GM21529 (cell line): Measurements from ENCODE around the gene PBXIP1.

Source experiments
- ATAC-seq: cut with Tn5 transposase; IDR thresholded peaks from one replicate; pipeline ENCODE4 v1.9.1; 2021; ENCODE audit not compliant: unreplicated experiment

Gene PBXIP1

DNA sequence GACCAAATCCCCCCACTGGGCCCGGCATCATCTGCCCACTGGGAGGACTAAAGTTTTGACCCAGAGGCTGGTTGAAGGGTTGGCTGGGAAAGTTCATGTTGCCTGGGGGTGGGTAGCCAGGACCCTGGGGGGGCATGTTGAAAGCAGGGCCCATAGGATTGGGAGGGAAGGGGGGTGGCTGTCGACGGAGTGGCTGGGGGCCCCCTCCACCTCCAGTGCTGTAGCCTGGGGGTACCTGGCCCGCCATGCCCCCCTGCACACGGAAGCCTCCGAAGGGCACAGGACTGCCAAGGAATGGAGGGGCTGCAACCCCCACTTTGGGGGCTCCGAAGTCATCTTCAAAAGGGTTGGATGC, 3.5 kb upstream of the PBXIP1 start:
- no peak for ATAC-seq

DNA sequence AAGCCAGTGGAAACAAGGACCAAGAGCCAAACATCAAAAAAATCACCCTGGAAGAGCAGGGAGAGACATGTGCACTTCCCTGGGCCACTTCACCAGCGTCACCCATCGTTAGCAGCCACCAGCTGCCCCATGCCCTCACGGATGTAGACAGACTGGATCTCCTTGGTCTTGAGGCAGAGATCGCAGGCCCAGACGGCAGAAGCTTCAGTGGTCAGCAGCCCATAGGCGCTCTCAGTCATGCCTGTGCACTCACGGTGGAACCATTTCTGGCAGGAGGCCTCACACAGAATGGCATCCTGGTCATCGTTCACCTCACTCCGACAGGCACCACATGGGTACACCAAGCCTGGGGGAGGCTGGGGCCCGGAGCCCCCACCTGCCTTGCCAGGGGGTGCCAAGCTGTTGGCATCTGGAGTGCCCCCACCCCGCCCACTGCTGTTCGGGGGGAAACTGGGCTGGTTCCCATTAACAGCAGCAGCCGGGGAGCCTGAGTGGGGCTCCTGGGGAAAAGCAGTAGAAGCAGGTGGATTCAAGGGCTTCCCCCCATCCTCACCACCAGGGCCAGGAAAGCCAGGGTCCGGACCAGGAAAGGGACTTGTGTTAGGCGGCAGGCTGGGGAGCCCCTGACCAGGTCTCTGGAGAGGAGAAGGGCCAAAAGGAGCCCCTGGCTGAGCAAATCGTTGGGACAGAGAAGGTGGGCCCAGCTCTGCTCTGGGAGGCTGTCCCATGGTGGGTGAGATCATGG, 3.0 kb upstream of the PBXIP1 start:
- ATAC-seq: no peak

DNA sequence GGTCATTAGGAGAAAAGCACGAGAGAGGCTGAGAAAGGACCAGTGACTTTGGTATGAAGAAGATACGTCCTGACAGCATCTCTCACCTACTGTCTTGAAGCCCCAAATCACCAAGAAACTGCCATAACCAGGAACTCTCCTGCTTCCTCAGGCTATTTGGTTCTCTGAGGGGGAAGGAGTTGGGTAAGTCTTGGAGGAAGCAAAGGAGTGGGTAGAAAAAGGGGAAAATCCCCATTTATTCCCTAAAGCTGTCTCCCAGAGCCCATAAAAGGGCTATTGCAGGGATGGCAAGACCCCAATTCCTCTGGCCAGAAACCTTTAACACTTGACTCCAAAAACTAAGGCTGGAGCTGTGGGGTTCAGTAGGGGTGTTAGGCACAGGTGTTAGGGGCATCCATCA, 2.1 kb upstream of the PBXIP1 start:
- no peak for ATAC-seq

DNA sequence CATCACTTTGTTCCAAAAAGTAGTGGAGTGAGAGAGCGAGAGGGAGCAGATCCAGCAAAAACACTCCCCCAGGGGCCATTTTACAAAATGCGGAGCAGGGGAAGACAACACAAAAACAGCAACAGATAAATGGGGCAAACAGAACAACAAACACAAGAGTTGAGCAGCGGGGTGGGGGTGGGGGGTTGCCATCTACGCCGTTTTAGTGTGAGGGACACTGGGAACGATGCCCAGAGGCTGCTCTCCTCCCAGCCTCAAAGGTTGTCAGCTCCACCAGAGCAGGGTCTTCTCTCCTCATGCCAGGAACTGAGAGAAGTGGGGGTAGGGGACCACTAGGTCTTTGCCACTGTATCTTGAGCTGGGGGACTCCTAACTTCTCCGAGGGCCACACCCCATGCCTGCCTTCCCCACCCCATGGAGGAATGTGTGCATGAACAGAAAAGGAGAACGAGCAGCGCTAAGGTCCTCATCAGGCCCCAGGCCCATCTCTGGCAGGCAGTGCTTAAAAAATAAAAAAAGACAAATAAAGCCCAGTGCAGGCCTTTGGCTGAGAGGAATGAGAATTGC, 1.3 kb upstream of the PBXIP1 start:
- no peak for ATAC-seq

DNA sequence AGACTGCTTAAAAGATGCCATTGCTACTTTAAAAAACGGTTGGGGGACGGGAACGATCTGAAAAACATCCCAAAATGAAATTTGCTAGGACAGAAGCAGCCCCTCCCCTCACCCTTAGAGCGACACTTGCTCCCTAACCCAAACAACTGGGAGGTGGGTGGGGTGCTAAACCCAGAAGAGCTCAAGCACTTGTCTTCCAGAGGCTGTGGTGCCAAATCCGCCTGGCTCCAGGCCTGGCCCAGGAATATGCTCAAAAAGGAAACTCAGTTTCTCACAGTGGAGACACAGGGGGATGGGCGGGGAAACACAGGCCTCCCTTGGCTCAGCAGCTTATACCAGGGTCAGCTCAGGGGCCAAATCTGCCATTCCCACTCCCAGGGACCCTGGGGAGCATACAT, 644 bp upstream of the PBXIP1 start:
- ATAC-seq: no peak

DNA sequence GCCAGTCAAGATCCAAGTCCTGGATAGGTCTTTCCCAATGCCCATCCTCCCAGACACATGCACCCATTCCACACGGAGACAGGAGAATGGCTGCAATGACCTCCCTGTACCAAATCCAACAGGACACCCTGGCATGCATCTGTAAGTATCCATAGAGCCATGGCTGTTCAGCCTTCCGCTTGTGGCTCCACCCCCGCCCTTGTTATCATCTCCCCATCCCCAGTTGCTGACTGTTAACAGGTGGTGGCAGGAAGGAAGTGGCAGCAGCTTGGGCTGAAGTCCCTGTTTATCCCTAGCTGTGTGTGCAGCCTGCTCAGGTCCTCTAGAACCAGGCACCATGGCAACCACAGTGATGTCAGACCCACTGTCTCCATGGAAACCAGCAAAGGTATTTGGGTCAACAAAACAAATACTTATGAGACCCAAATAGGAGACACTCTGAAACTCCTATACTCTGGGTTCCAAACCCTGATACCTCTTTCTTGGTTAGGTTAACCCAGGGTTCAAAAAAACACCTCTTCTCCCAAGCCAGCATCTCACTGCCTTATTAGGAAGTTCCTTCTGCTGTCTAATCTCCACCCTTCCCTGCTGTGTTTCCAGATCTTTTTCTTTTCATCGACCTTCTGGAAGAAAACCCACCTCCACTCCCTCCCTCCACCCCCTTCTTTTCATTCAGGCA, 721 bp downstream of the PBXIP1 start:
- ATAC-seq: peak; percentile 66

DNA sequence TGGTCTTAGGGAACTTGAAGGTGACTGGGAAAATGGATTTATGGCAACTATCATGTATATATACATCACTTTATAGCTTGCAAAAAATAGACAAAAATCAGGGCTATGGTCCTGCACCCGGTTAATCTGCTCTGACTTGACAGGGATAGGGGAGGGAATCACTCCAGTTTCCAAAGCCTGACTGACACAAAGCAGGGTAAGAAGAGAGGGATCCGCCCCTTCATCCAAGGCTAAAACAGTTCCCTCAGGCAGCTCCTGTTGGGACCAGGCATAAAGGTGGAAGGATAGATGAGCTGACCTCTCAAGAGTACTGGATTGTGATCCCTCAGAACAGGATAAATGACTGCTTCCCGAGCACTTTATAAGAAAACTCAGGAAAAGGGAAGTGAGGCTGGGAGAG, 1.4 kb downstream of the PBXIP1 start:
- ATAC-seq: no peak

DNA sequence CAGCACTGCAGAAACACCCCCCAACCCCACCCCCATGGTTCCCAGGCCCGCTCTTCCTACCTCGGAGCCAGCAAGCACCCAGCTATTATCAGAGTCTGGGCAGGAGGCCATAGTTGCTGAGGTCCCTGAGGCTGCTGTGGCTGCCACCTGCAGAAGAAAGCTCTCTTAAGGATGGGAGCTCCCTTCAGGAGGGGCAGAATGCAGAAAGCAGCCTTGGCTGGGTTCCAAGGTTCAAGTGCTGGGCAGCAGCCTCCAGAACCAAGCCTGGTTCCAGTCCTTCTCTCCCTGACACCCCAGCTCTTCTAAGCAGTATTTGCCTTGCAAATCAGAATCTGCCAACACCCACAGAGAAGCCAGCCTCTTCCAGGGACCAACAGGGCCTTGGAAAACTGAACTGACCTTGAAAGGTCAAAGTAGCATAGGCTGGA, 2.3 kb downstream of the PBXIP1 start:
- no peak for ATAC-seq

DNA sequence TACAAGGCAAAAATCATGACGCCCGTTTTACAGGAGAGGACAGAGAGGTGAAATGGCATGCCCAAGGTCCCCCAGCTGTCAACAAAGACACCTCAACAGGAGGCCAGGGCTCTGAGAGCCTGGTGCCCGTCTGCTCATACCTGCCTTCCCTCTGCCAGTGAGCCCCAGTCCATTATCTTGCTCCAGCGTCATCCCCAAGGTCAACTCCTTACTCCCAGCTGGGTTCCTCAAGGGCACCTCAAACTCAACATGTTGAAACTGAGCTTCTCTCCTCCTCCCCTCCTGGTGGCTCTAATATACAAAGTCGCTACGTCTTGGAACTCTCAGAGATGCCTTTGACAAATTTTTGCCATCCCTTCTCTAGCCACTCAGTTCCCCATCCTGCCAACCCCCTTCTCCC, 3.2 kb downstream of the PBXIP1 start:
- ATAC-seq: no peak

DNA sequence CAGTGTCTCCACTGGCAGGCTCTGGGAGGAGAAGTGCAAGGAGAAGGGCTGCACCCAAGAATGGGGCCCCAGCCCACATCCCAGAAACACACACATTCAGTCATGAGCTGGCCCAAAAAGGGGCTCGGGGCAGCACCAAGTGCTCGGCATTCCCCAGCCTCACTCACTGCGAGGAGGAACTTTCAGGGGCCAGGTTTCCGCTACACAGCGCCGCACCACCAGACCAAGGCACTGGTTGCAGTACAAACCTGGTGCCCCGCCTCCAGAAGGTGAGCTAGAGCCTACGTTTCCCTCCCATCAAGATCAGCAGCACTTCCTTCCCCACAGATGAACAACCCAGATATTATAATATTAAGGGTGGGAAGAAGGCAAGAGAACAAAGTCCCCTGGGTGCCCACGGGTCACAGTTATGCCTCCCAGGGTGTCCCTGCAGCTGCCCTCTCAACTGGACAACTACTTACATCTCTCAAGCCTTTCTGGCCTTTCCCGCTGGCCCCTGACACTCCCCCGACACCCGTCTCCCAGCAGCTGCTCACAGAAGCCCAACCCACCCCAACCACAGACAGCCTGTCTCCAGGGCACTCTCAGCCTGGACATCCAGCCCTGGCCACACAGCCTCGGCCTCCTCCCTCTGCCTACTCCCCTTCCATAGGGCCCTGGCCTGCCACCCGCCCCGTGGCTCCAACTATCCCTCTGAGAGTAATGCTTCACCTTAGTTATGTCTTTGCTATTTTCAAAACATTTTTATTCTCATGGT, 3.8 kb downstream of the PBXIP1 start:
- no peak for ATAC-seq

DNA sequence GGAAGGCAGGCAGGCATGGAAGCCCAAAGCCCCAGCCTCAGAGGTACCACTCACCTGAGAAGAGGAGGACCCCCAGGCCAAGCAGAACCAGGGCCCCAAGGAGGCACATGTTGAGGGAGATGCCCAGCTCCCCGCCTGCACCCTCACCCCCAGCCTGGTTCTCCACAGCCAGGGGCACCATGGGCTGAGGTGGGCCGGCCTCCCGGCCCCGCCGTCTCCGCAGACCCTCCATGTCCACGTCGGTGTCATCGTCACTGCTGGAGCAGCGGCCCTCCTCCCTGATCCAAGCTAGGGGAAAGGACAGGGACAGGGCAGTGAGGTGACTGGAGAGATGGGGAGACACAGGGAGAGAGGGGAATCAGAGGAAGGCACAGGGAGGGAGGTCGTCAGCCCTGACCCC, 7.8 kb downstream of the PBXIP1 start:
- no peak for ATAC-seq

DNA sequence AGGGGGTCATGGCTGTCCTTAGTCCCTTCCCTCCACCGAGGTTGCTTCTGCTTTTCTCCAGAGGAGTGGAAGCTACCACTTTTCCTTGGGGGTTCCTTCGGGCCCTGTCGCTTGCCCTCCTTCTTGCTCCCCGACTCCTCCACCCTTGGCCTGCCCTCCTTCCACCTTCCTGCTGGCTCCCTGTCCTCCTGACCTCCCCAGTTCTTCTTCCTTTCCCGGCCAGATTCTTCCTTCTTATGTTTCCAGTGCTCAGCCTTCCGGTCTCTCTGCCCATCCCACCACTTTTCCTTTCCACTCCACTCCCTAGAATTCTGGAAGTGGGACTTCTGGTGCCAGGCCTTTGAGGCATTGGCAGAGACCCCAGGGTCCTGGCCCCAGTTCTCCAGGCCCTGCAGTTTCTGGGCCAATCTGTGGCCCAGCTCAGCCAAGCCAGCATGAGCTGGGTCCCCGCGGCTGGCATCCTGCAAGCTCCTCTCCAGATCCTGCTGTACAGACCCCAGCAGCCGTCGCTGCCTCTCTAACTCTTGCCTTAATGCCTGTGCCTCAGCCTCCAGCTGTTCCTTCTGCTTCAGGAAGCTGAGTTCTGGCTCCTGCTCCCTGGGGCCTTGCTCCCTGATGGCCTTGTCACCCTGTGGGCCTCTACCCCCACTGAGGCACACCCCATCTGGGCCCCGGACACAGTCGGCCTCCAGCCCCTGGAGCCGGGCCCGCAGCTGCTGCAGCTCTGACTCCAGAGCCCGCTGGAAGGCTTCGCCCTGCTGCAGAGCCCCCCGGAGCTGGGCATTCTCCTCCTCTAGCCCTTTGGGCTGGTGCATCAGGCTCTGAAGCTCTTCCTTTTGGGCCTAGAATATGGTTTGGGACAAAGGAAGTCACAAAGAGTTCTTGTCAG, 9.7 kb downstream of the PBXIP1 start:
- no peak for ATAC-seq

DNA sequence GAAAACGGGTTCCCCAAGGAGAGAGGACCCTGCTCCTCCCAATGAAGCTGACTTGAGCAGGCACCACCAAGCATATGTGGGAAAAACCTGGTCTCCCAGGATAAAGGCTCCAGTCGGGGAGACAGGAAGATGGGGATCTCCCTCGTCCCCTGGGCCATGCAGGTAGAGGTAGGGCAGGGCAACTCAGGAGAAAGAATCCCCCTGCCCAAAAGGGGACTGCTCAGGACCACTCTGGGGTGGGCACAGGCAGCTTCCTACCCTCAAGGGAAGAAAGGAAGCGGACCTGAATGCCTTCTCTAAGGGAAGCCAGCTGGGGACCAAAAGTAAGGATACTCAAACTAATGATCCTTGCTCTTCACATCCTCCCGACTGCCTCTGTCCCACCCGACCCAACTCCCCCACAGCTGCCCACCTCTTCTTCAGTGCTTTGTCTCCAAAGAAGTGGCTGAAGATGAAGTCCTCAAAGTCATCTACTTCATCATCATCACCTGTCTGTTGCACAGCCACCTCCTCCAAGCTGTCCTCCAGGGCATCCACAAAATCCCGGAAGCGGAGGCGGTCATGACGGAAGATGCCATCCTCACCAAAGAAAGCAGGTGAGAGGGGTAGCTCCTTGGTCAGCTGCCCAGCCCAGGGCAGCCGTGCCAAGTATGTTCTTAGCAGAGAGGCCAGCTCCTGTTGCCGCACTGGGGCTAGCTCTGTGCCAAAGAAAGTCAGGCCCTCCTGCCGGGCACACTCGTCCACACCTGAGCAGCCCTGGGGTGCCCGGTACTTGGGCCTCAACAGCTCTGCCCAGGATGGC, 10.5 kb downstream of the PBXIP1 start:
- no peak for ATAC-seq

DNA sequence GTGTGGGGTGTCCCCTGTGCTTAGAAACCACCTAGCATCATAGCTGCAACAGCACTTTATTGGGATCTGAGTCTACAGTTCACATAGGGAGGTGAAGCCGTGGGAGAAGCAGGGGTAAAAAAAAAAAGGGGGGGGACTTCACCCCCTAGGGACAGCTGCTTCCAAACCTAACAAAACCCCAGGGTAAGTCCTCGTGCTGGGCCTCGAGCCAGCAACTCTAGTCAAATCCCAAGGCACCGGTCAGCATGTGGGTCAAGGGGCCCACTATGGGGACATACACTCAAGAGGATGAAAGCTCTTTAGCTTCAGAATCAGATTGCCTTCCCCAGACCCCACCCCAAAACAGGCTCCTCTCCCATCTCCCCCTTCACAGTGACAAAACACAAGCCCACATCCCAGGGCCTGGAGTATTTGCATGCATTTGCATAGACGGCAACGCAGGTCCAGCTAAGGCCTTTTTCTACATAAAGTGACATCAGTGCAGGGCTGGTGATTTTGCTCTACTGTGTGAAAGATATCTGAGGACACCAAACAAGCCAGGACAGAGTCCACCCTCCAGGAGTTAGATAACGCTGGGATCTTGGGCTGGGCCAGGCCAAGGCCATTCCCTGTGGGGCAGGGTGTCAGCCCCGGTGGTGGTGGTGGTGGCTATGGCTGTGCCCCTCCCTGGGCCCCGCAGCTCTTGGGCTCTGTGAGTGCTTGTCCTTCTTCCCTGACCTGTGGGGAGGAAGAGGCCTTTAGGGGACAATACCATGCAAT, 11.3 kb downstream of the PBXIP1 start:
- ATAC-seq: no peak

DNA sequence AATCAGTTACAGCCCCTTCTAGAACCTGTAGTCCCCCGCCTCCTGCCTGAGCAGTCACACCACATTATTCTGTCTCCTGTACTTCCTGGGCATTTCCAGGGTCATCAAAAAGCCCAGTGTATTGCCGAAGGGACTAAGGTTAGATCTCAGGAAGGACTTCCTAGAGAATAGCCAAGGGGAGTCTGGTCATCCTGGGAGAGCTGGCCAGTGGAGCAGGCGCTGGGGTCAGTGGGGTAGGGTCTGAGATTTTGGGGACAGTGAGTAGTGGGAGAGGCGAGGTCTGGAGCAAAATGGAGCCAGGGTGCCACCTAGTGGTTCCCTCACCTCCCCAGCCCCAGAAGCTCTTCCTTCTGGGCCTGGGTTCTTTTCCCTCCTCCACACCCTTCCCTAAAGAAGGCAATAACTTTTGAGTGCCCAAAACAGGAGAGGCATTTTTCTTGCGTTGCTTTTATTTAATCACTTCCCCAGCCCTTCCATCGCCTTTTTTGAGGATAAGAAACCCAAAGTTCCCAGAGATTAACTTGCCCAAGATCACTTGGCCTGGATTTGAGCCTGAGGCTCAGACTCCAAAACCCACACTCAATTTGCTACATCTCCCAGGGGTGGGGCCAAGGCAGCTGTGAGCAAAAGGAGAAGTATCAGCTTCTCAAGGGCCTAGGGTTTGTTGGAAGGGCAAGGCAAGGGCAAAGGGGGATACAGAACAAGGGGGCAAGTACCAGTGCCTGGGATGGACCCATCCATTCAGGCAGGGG, 12.1 kb downstream of the PBXIP1 start:
- ATAC-seq: no peak

DNA sequence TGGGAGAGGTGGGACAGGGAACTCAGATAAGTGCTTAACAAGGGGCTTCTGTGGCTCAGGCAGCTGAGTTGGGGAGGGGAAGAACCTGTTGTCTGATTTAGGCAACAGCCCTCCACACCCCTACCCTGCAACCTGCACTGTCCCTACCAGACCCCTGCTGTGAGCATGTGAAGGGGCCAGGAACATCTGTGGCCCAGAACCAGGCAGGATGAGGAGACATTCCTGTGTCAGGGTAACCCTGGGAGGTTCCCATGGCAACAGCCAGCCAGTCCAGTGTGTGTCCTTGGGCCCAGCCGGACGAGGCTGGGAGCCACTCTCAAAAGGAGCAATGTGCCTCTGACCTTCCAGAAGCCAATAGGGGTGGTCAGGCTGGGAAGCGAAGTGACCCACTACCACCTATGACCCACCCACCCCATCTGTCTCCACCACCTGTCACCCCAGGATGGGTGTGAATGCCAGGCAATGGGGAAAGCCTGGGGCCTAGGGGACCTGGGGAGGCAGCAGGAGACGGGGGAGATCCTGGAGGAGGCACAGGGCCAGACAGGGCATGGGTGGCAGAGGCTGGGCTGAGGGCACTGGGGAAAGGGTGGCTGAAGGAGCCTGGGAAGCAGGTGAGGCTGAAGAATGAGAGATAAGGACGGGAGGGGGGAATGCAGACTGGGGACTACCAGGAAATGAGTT, 14.4 kb downstream of the PBXIP1 start:
- ATAC-seq: no peak

DNA sequence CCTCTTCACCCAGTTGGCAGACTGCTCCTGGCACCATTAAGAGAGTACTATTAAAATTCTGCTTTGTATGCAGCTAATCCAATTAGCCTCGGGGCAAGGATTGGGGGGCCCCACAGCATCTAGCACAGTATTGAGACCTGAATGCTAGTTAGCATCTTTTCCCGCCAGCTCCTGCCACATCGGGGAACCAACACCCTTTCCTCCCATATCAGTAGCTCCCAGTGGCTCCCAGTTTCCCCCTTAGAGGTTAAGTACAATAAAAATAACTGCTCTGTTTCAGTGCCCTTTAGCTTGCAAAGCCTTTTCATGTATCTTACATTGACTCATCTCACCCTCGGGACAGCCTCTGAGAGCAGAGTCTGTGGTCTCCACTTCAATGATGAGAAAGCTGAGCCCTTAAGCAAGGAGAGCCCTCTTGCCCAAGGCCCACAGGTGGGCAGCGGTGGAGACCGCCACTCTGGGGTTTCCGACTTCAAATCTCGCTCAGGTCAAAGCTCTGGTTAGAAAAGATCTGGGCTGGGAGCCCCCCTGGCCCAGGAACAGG, 15.2 kb downstream of the PBXIP1 start:
- no peak for ATAC-seq

DNA sequence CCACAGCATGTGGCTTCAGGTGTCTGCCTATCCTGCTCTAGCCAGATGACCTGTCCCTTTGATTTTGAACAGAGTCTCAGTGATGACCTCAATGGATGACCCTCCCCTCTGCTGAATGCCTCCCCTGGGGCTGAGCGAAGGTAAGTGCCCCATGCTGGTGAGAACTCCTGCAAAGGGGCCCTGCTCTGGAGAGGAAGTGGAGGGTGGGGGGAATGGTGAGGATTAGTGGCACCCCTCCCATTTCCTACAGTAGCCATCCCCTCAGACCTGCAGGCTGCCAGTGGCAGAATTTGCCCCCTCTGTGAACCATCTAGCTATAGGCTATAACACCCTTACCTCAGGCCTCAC, 15.7 kb downstream of the PBXIP1 start:
- no peak for ATAC-seq
